Measurements from ENCODE around the gene LSM7. TPM values are rescaled to one million over a fixed set of nuclear protein-coding genes. Genes with fewer than 3 reads are reported as not detected.

Gene LSM7
- total RNA-seq, 4 donors from 2014 or later, result 70.0 to 109 (median 77.5) TPM

DNA sequence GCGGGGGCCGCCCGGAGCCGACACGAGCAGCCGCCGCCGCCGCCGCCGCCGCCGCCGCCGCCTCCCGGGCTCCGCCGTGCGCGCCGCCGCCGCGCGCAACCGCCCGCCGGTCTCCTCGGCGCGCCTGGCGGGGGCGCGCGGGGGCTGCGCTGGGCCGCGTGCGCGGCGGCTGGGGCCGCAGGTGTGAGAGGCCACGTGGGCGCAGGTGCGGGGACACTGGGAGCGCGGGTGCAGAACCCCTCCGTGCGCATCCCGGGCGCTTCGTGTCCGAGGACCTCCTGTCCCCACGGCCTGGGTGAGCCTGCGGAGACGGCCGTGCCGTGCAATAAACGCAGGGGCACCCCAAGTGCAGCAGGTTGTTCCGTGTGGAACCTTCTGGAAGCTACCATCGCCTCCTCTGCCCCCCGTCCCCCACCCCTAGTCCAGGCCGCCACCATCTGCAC lies 20.3 kb downstream of the LSM7 start, which contains the start of gene LINGO3:
Gene LINGO3, minus strand, starts transcription at position 41 of the 443 bp plus-strand sequence. CDS start 16,378 bp downstream, outside the sequence.
- intact Hi-C loops (cut with DNase I; ENCODE audit: low total_unique reads), result no loop called here
- no peak within 1 kb of the TSS for H3K27ac ChIP-seq
- ATAC-seq (no peak), DNase-seq (no peak)
- in situ Hi-C loops (cut with MboI; ENCODE audit: low sequenced_read_pairs in 4 of 4), result no loop called here
- H3K27me3 ChIP-seq, result peaks cover 22 to 31% (median 27%) of the 10 kb centered on the region in 3 donors
- no peak for TF ChIP-seq POLR2A (IDR thresholded peaks at IDR 0.05)
- TF ChIP-seq, protein P1, sequence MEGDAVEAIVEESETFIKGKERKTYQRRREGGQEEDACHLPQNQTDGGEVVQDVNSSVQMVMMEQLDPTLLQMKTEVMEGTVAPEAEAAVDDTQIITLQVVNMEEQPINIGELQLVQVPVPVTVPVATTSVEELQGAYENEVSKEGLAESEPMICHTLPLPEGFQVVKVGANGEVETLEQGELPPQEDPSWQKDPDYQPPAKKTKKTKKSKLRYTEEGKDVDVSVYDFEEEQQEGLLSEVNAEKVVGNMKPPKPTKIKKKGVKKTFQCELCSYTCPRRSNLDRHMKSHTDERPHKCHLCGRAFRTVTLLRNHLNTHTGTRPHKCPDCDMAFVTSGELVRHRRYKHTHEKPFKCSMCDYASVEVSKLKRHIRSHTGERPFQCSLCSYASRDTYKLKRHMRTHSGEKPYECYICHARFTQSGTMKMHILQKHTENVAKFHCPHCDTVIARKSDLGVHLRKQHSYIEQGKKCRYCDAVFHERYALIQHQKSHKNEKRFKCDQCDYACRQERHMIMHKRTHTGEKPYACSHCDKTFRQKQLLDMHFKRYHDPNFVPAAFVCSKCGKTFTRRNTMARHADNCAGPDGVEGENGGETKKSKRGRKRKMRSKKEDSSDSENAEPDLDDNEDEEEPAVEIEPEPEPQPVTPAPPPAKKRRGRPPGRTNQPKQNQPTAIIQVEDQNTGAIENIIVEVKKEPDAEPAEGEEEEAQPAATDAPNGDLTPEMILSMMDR (IDR thresholded peaks at IDR 0.05 in 4 of 5, conservative IDR thresholded peaks at IDR 0.05 in 1 of 5), result no peak
- no peaks in the 10 kb centered on the region for H3K9me3 ChIP-seq
- no peaks in the 10 kb centered on the region for H3K36me3 ChIP-seq
- H3K4me1 ChIP-seq, result peaks cover 0 to 4% of the 10 kb centered on the region in 2 donors
- no peak within 1 kb of the TSS for H3K4me3 ChIP-seq

DNA sequence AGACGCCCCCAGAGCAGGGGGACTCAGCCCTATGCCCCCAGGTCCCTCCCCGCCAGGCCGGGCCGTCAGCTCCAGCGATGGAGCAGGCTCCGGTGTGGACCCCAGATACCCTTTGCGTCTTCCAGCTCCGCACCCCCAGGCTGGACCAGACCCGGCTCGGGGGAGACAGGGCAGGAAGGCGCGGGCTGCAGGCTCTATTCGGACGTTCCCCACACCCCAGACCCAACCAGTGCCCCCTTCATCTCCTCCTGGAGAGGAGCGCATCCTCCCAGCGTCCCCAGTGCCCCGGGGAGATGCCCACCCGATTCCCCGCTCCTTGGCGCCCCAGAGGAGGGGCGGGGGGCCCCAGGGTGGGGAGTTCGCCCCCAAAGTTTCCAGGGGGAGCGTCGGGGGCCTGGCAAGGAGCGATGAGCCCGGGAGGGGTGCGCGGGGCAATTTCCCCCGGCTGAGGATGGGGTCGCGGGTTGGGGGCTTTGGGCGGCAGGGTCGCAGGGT lies 20.8 kb downstream of the LSM7 start:
- H3K4me1 ChIP-seq, result peaks cover 0 to 4% of the 10 kb centered on the region in 2 donors
- H3K36me3 ChIP-seq, result no peaks in the 10 kb centered on the region
- H3K4me3 ChIP-seq, result no peak overlapping the region
- ATAC-seq (no peak), DNase-seq (no peak)
- TF ChIP-seq POLR2A (IDR thresholded peaks at IDR 0.05), result no peak
- TF ChIP-seq, protein P1 (IDR thresholded peaks at IDR 0.05 in 4 of 5, conservative IDR thresholded peaks at IDR 0.05 in 1 of 5), result no peak
- in situ Hi-C loops (cut with MboI; ENCODE audit: low sequenced_read_pairs in 4 of 4), result no loop called here
- no peaks in the 10 kb centered on the region for H3K9me3 ChIP-seq
- intact Hi-C loops (cut with DNase I; ENCODE audit: low total_unique reads), result no loop called here
- no peak overlapping the region for H3K27ac ChIP-seq
- H3K27me3 ChIP-seq, result peaks cover 22 to 27% (median 23%) of the 10 kb centered on the region in 3 donors

DNA sequence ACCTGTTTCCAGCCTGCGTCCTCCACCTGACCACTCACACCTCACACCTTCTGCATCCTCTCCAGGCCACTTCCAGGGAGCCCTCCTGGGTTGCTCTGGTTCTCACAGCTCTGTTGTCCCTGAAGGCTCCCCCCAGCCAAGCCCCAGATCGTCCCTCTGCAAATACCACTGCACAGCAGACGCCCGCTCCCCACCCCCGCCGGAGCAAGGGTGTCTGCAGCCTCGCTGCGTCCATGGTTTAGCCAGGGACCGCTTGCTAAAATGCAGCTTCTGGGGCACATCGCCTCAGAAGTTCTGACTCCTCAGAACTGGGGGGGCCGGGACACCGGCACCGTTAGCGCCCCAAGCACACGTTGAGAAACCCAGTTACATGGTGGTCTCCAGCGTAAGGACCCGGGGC lies 21.4 kb downstream of the LSM7 start:
- in situ Hi-C loops (cut with MboI; ENCODE audit: low sequenced_read_pairs in 4 of 4) (no loop called here), intact Hi-C loops (cut with DNase I; ENCODE audit: low total_unique reads) (no loop called here)
- DNase-seq (no peak), ATAC-seq (no peak)
- Histone ChIP-seq H3K36me3 (no peaks in the 10 kb centered on the region), H3K4me1 (peaks cover 3 to 4% of the 10 kb centered on the region in 2 donors), H3K4me3 (no peak overlapping the region), H3K27me3 (peaks cover 20 to 25% (median 23%) of the 10 kb centered on the region in 3 donors), H3K9me3 (no peaks in the 10 kb centered on the region), H3K27ac (no peak overlapping the region)
- no peak for TF ChIP-seq POLR2A (IDR thresholded peaks at IDR 0.05)
- TF ChIP-seq, protein P1 (IDR thresholded peaks at IDR 0.05 in 4 of 5, conservative IDR thresholded peaks at IDR 0.05 in 1 of 5), result no peak

DNA sequence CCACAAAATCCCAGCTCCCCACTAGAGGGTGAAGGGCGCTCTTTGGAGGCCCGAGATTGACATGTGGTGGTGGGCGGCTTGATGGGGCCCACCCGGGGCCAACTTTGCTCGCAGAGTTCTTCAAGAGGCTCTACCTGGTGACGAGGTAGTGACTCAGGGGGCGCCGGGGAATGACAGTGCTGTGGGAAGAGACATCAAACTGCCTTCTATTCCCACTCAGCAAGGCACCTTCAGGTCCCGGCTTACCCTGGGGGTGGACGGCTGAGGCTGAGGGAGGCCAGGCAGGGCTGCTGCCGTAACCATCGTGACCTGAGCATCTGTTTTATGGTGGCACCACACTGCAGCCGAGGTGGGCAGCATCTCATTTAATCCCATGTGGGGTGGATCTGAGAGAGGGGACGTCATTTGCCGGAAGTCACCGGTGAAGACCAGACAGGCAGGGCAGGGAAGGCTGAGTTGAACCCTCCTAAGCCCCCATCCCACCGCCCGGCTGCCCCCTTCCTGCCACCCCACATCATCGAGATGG lies 22.0 kb downstream of the LSM7 start:
- in situ Hi-C loops (cut with MboI; ENCODE audit: low sequenced_read_pairs in 4 of 4), result no loop called here

More for the DNA sequence above, 22.0 kb downstream of the LSM7 start:
- DNase-seq (no peak), ATAC-seq (no peak)
- Histone ChIP-seq H3K9me3 (no peaks in the 10 kb centered on the region), H3K4me3 (no peak overlapping the region), H3K4me1 (peaks cover 3 to 4% of the 10 kb centered on the region in 2 donors), H3K36me3 (no peaks in the 10 kb centered on the region), H3K27ac (no peak overlapping the region), H3K27me3 (peaks cover 20 to 25% (median 24%) of the 10 kb centered on the region in 3 donors)
- TF ChIP-seq, protein P1 (IDR thresholded peaks at IDR 0.05 in 4 of 5, conservative IDR thresholded peaks at IDR 0.05 in 1 of 5), result no peak
- TF ChIP-seq POLR2A (IDR thresholded peaks at IDR 0.05), result no peak
- intact Hi-C loops (cut with DNase I; ENCODE audit: low total_unique reads), result no loop called here
